Gastrocnemius medialis (tissue), 4 donors: ENCODE results near the gene PTPRCAP. TPM values are rescaled to one million over a fixed set of nuclear protein-coding genes. Genes with fewer than 3 reads are reported as not detected.

Source experiments
- ATAC-seq, 2 donors: fragments of 150-250 bp; one replicate each; pipeline ENCODE4 v1.9.1; 2016
- DNase-seq, 2 donors: peaks; one replicate each; pipeline ENCODE4 v3.0.0-alpha.2; 2019
- H3K27ac ChIP-seq, 4 donors: fragments of 200-600 bp; sonication (generic); 1 replicate in 1 of 4; 2 replicates in 3 of 4; pipeline ENCODE4 v1.5.1; 2016 to 2018; ENCODE audit warnings: mild to moderate bottlenecking in 2 of 4, moderate library complexity in 1 of 4
- H3K27me3 ChIP-seq, 3 donors: fragments of 200-600 bp; sonication (generic) in 2 of 3; 1 replicate in 1 of 3; 2 replicates in 2 of 3; pipeline versions ENCODE4 v1.5.1 to v1.6.0; 2016 to 2019; ENCODE audit warnings: mild to moderate bottlenecking in 1 of 3, moderate library complexity in 1 of 3
- H3K36me3 ChIP-seq, 2 donors: fragments of 200-600 bp; sonication (generic) in 1 of 2; one replicate each; pipeline ENCODE4 v1.5.1; 2017 to 2018
- H3K4me1 ChIP-seq, 2 donors: fragments of 200-600 bp; sonication (generic) in 1 of 2; one replicate each; pipeline ENCODE4 v1.5.1; 2016 to 2017; ENCODE audit warnings: mild to moderate bottlenecking in 2 of 2
- H3K4me3 ChIP-seq, 4 donors: fragments of 200-600 bp; sonication (generic) in 3 of 4; 1 replicate in 1 of 4; 2 replicates in 3 of 4; pipeline ENCODE4 v1.5.1; 2016 to 2019; ENCODE audit warnings: mild to moderate bottlenecking in 2 of 4
- H3K9me3 ChIP-seq, 3 donors: fragments of 200-600 bp; sonication (generic) in 2 of 3; 1 replicate in 1 of 3; 2 replicates in 2 of 3; pipeline ENCODE4 v1.5.1; 2016 to 2019
- CTCF ChIP-seq, 5 experiments: fragments of 450-650 bp in 3 of 5; fragments of 200-600 bp in 2 of 5; sonication (generic) in 2 of 5; IDR thresholded peaks in 4 of 5; conservative IDR thresholded peaks in 1 of 5; 1 replicate in 4 of 5; 2 replicates in 1 of 5; pipeline ENCODE4 v1.5.1; 2016 to 2019; ENCODE audit warnings: antibody characterized with exemption in 5 of 5, mild to moderate bottlenecking in 3 of 5, moderate library complexity in 3 of 5
- POLR2A ChIP-seq, 2 donors: fragments of 450-650 bp; IDR thresholded peaks; one replicate each; pipeline ENCODE4 v1.6.1; 2017; ENCODE audit warnings: antibody characterized with exemption in 2 of 2, mild to moderate bottlenecking in 2 of 2, moderate library complexity in 2 of 2
- in situ Hi-C, 4 donors: fragments of 200-750 bp; cut with MboI; loops; one replicate each; pipeline versions ENCODE4 v1.15.0 to v1.8.0; 2017; ENCODE audit warnings: low sequenced_read_pairs in 4 of 4
- intact Hi-C: fragments of 100-400 bp; cut with DNase I; formaldehyde crosslinking; loops from one replicate; pipeline ENCODE4 v1.15.1; 2023; ENCODE audit warnings: low total_unique reads
- total RNA-seq, 4 donors: library from RNA; depleted of rRNA; stranded (reverse); fragments of >200 nt; gene quantifications; one replicate each; pipeline versions ENCODE4 v1.1.0 to v1.2.3, GENCODE V29; 2016

Gene PTPRCAP
- total RNA-seq, 4 donors from 2014 or later = 0.47 to 1.5 (median 1.3) TPM

DNA sequence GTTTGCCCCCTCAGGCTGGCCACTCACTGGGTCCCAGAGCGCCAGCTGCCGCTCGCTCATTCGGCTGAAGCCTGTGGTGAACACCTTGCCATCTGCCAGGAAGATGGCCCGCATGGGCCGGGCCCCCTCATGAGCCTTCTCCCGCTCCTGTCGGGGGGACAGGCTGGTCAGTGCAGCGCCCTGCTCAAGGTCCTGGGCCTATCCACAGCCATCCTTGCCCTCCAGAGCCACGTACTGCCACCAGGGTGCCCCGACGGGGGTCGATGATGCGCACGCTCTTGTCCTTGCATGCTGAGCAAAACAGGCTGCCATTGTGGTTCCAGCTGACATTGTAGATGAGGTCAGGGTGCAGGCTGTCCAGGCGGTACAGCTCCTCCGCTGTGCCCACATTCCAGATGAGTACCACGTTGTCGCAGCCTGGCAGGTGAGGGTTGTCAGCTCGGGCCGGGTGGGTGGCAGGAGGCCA lies 3.6 kb upstream of the PTPRCAP start:
- intact Hi-C loops = no loop called here
- H3K27me3 ChIP-seq = no peaks in the 10 kb centered on the region
- ATAC-seq = no peak
- no peak for DNase-seq
- no peaks in the 10 kb centered on the region for H3K36me3 ChIP-seq
- H3K9me3 ChIP-seq = no peaks in the 10 kb centered on the region
- peak overlapping the region in 2 of 4 donors; percentile 31 to 68 for H3K27ac ChIP-seq
- no peak overlapping the region for H3K4me3 ChIP-seq
- peaks cover 4 to 13% of the 10 kb centered on the region in 2 donors for H3K4me1 ChIP-seq
- TF ChIP-seq CTCF (IDR thresholded peaks at IDR 0.05 in 4 of 5, conservative IDR thresholded peaks at IDR 0.05 in 1 of 5) = no peak
- no peak for TF ChIP-seq POLR2A (IDR thresholded peaks at IDR 0.05)
- in situ Hi-C loops = no loop called here

- Histone ChIP-seq H3K36me3 (peaks cover 0 to 3% of the 10 kb centered on the region in 2 donors), H3K27me3 (no peaks in the 10 kb centered on the region), H3K27ac (peak overlapping the region; percentile 12 to 68 (median 38)), H3K4me3 (no peak overlapping the region), H3K4me1 (peaks cover 4 to 13% of the 10 kb centered on the region in 2 donors), H3K9me3 (no peaks in the 10 kb centered on the region)
- intact Hi-C loops (no loop called here), in situ Hi-C loops (no loop called here)
- no peak for TF ChIP-seq CTCF (IDR thresholded peaks at IDR 0.05 in 4 of 5, conservative IDR thresholded peaks at IDR 0.05 in 1 of 5)
- TF ChIP-seq POLR2A (IDR thresholded peaks at IDR 0.05) = no peak
- DNase-seq = no peak
- no peak for ATAC-seq
Measured at GRCh38 chr11:67440229-67441097, 3.0 kb upstream of the PTPRCAP start.

DNA sequence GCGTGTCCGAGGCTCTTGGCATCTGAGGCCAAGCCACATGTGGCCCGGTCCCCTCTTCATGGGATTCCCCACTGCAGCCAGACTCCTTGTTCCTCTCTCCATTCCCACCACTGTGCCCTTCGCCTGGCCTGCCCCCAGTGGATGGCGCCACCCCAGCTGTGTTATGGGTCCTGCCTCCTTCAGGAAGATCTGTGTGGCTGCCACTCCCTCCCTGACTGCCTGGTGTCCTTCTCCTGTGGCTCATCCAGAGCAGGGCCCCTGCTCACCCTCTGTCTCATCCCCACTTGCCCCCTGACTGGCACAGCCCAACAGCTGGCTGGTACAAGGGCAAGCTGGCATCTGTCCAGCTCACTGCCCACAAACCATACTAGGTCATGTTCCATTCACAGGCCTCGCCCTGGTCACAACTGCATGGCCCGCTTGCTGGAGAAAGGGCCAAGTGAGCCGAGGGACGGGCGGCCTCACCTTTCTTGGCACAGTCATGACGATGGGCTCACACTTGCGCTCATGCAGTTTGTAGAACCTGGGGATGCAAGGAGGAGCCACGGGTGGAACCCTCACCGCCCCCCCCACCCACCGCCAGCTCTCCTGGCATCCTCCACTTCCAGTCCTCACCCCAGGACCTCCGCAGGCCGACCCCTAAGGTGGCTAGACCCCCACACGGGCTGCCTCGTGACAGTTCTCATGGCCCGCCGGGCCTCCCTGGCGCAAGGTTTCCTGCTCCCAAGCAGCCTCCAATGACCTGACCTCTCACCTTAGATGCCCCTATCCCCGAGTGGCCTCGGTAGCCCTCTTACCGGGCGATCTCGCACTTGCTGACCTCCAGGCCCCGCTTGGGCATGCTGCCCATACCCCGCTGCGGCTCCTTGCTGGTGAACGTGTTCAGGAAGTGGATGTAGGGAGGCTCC lies 2.1 kb upstream of the PTPRCAP start:
- H3K9me3 ChIP-seq = no peaks in the 10 kb centered on the region
- no peaks in the 10 kb centered on the region for H3K27me3 ChIP-seq
- peak in 1 of 2 donors; percentile 52 for DNase-seq
- peaks cover 4 to 13% of the 10 kb centered on the region in 2 donors for H3K4me1 ChIP-seq
- intact Hi-C loops (no loop called here), in situ Hi-C loops (no loop called here)
- TF ChIP-seq CTCF (IDR thresholded peaks at IDR 0.05 in 4 of 5, conservative IDR thresholded peaks at IDR 0.05 in 1 of 5) = no peak
- TF ChIP-seq POLR2A (IDR thresholded peaks at IDR 0.05) = no peak
- no peak overlapping the region for H3K4me3 ChIP-seq
- H3K36me3 ChIP-seq = peaks cover 0 to 12% of the 10 kb centered on the region in 2 donors
- no peak for ATAC-seq
- H3K27ac ChIP-seq = peak overlapping the region; percentile 12 to 68 (median 38)

GRCh38 chr11:67438158-67438902 lies 848 bp upstream of the PTPRCAP start:
- H3K9me3 ChIP-seq = no peaks in the 10 kb centered on the region
- TF ChIP-seq CTCF (IDR thresholded peaks at IDR 0.05 in 4 of 5, conservative IDR thresholded peaks at IDR 0.05 in 1 of 5) (no peak), POLR2A (IDR thresholded peaks at IDR 0.05) (no peak)
- peaks cover 4 to 13% of the 10 kb centered on the region in 2 donors for H3K4me1 ChIP-seq
- no peak overlapping the region for H3K4me3 ChIP-seq
- H3K27ac ChIP-seq = peak overlapping the region in 1 of 4 donors; percentile 68
- ATAC-seq (no peak), DNase-seq (no peak)
- in situ Hi-C loops = no loop called here
- H3K27me3 ChIP-seq = no peaks in the 10 kb centered on the region
- peaks cover 0 to 25% of the 10 kb centered on the region in 2 donors for H3K36me3 ChIP-seq
- intact Hi-C loops = no loop called here
